ENCODE measurements around the gene CAMK1. TPM values are rescaled to one million over a fixed set of nuclear protein-coding genes. Genes with fewer than 3 reads are reported as not detected.
A peak's percentile ranks its signal among the peaks of the same experiment; 100 is the strongest.

The CAMK1 gene
- total and polyA plus RNA-seq, 9 of the 15 experiments (the other 6 are each of a cell fraction or from before 2014, with no cell fraction given): 0.23 to 10.7 (median 6.0) TPM

GRCh38 chr3:9793161-9793781 lies 23.5 kb upstream of the CAMK1 start (continued):
- TF ChIP-seq HMGN3 (IDR thresholded peaks at IDR 0.05; ENCODE audit: borderline replicate concordance, extremely low read depth, insufficient read length, low read depth, low read length) (no peak), MCM3 (IDR thresholded peaks at IDR 0.05) (no peak), NR2C1 (IDR thresholded peaks at IDR 0.05) (no peak), NR2C1 (tag; IDR thresholded peaks at IDR 0.05) (peak; percentile 54; the same call in 1 of the 2 replicates), BCOR (IDR thresholded peaks at IDR 0.05) (no peak), RBM34 (IDR thresholded peaks at IDR 0.05; ENCODE audit: borderline replicate concordance, insufficient read depth, low read length) (no peak), ETV1 (tag; conservative IDR thresholded peaks at IDR 0.05; ENCODE audit: low read depth) (no peak), KLF6 (CRISPR knock-in tag; IDR thresholded peaks at IDR 0.05; ENCODE audit: borderline replicate concordance) (no peak), SFPQ (IDR thresholded peaks at IDR 0.05; ENCODE audit: low read depth, low read length) (no peak), PYGO2 (tag; IDR thresholded peaks at IDR 0.05) (no peak), EWSR1 (IDR thresholded peaks at IDR 0.05; ENCODE audit: borderline replicate concordance, low read depth, partially characterized antibody) (no peak), IRF9 (tag; IDR thresholded peaks at IDR 0.05) (no peak), MTF1 (CRISPR knock-in tag; IDR thresholded peaks at IDR 0.05; ENCODE audit: borderline replicate concordance) (no peak), ZZZ3 (IDR thresholded peaks at IDR 0.05) (no peak), TFE3 (CRISPR knock-in tag; IDR thresholded peaks at IDR 0.05) (no peak), E2F5 (CRISPR knock-in tag; IDR thresholded peaks at IDR 0.05) (no peak), ZNF830 (CRISPR knock-in tag; IDR thresholded peaks at IDR 0.05) (no peak), ZNF232 (CRISPR knock-in tag; IDR thresholded peaks at IDR 0.05) (peak; percentile 79; the same call in 1 of the 2 replicates), ZBTB49 (CRISPR knock-in tag; IDR thresholded peaks at IDR 0.05; ENCODE audit: borderline replicate concordance) (peak; percentile 63; the same call in 1 of the 2 replicates)
